Measurements from ENCODE around the gene GSTA1.
"Not testable (repeated sequence)": the region's sequence is repeated elsewhere in the genome, so short reads cannot be mapped to it uniquely, and the experiment has no call there.

The GSTA1 gene

DNA sequence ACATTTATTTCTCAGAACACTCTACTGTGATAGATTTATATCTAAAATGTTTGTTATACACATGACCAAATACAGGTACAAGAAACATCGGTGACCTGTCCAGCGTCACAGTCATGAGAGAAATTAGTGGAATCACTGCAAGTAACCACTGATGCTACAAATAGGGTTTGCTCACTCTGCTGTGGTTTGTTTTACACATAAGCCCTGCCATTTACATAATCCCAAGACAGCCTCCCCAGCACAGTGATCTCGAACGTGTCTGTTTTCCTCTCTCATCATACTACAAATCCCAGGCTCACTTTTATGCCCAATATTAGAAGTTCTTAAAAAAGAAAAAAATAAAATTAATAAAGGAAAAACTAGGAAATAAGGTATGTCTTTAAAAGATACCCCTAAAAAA is 6.2 kb upstream of the GSTA1 start:
- not testable (repeated sequence) for FAIRE-seq; DNase-seq (ENCODE audit: insufficient read length, low spot score)

DNA sequence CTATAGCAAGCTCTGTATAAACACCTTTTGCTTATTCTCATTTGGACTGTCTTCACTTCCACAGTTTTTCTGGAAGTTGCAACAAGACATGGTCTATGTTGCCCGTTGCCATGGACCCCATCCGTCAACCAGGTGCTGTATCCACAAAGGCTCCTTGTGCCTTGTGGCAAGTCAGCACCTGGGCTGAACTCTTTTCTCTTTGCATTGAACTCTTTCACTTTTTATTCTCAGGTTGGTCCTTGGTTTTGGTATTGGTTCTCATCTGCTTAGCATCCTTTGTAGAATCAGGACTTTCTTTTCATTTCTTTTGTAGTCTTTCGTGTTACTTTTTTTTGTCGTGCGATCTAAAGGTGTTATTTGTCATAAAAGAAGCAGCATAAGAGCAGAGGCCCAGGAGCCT is 5.0 kb upstream of the GSTA1 start:
- FAIRE-seq (no peak), DNase-seq (ENCODE audit: insufficient read length, low spot score) (no peak)

DNA sequence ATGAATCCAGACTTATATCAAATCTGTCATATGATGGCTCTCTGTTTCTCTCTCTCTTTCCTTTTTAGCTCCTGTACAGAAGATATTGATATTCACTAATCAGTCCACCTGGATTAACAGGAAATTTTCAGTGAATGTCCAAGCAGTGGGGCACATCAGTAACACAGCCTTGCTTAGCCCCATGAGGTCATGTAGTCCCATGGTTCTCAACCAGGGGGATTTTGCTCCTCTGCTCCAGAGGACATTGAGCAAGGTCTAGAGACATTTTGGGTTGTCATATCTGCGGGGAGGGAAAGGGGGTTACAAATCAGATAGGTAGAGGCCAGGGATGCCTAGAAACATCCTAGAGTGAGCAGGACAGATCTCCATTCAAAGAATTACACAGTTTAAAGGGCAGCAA is 810 bp downstream of the GSTA1 start:
- no peak for FAIRE-seq

DNA sequence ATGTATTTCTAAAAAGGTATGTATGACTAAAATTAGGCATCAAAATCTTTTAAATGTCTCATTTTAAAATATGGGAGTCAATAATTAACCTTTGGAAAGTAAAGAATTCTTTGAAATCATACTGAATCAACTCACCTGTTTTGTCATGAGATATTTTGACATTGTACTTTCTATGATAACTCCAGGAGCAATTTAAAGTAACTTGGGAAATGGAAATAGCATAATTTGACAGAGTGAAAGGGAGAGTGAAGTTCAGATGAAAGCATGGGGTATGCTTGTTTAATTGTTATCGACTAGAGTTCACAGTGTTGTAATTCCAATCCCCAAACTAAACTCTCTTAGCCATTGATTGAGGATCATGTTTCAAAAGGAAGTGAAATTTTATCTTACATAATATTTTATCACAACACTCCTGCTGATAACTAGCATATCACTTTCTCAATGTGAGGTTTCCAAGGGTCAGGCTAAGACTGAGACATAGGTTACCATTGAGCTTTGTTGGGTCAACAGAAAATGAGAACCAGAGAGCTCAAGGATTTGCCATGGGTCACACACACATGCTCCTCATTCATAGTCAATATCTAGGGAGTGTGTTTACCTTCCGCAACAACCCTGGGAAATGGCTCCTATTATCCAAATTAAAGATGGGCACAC is 2.3 kb downstream of the GSTA1 start:
- DNase-seq (ENCODE audit: insufficient read length, low spot score), result no peak
- no peak for FAIRE-seq

More for the DNA sequence above, 810 bp downstream of the GSTA1 start:
- DNase-seq (ENCODE audit: insufficient read length, low spot score), result no peak

DNA sequence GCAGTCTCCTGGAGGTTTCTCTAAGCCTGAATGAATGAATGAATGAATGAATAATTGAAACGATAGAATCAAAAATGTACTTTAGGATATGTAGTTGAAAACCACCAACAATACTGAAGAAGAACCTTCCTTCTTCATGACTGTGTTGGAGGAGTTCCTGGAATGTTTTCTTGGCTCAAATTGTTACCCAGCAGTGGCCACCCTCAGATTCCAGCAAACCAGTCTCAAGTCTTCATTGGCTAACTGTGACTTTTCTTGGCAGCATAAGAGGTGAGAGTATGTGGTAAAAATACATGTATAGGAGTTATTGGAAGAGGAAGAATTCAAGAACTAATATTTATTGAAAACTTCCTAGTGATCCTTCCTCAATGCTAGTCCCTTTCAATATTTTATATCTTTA is 4.3 kb downstream of the GSTA1 start:
- DNase-seq (ENCODE audit: insufficient read length, low spot score); FAIRE-seq: not testable (repeated sequence)

DNA sequence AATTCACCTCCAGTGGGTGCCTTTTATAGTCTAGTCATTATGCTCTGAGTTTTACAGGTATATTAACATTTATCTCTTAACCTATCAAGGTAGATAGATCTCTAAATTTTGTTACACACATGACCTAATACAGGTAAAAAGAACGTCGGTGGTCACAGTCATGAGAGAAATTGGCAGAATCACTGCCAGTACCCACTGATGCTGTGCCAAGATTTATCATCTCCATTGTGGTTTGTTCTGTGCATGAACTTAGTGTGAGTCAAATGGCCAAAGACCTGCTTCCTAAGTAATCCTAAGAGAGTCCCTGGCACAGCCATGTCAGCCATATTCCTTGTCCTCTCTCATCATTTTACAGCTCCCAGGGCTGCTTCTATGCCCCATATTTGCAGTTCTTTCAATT is 9.2 kb downstream of the GSTA1 start:
- DNase-seq (ENCODE audit: insufficient read length, low spot score); FAIRE-seq: not testable (repeated sequence)

DNA sequence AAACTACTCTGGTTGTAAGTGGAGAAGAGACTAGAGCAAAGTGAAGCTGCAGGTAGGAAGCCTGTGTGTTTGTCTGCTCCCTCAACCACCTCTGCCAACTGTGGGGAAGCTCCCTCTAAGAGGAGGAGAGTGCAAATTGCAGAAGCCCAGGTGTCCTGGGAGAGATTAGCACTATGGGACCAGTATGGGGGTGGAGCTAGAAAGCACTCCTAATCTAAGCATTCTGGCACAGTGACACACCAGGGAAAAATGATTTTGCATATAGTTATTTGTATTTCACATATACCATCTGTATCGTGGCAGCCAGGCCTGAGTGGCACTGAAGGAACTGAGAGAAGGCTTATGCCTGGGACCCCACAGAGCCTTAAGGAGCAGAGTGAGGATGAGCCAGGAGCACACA is 12.8 kb downstream of the GSTA1 start:
- no peak for FAIRE-seq
- DNase-seq (ENCODE audit: insufficient read length, low spot score), result no peak

DNA sequence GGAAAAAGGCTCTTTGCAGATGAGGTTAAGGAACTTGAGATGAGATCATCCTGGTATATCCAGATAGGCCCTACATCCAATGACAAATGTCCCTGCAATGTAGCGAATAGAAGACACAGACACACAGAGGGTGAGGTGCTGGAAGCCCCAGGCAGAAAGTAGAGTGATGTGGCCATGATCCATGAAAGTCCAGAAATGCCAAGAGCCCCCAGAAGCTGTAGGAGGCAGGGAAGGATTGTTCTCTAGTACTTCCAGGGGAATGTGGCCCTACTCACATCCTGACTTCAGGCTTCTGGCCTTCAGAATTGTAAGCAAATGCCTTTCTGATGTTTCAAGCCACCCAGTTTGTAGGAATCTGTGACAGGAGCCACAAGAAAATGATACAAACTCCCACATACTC is 14.0 kb downstream of the GSTA1 start:
- DNase-seq (ENCODE audit: insufficient read length, low spot score); FAIRE-seq: not testable (repeated sequence)

DNA sequence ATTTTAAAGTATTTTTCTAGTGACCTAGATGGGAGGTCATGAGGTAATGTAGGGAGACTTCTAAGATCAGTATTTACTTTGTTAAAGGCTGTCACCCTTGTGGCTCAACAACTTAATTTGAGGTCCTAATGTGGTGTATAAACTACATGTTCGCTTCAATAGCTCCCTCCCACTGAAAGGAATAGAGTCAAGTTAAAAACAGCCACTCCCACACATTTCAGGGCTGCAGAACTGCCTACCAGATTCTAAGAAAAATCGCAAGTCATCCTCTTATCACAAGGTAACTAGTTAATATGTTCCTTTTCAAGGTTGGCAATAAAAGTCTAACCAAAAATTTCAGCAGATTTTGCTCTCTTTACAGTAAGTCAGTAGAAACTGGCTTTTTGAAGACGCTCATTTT is 15.1 kb downstream of the GSTA1 start:
- FAIRE-seq, result no peak
- DNase-seq (ENCODE audit: insufficient read length, low spot score), result no peak

DNA sequence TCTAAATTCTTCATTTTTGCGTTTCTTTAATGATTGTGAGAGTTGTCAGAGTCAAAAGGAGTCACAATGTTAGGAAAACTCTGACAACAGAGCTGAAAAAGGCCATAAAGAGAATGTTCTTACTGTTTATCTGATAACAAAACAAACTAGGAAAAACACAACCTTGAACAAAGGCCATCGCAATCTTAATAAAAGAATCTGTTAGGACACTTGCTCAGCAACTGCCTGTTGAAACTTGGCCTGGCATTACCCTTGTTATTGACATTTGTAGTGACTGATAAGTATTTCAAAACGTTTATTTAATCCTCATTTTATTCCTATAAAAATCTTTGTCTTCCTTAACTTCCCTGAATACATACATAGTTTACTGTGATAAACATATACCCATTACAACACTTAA is 15.7 kb downstream of the GSTA1 start:
- FAIRE-seq (no peak), DNase-seq (ENCODE audit: insufficient read length, low spot score) (no peak)

DNA sequence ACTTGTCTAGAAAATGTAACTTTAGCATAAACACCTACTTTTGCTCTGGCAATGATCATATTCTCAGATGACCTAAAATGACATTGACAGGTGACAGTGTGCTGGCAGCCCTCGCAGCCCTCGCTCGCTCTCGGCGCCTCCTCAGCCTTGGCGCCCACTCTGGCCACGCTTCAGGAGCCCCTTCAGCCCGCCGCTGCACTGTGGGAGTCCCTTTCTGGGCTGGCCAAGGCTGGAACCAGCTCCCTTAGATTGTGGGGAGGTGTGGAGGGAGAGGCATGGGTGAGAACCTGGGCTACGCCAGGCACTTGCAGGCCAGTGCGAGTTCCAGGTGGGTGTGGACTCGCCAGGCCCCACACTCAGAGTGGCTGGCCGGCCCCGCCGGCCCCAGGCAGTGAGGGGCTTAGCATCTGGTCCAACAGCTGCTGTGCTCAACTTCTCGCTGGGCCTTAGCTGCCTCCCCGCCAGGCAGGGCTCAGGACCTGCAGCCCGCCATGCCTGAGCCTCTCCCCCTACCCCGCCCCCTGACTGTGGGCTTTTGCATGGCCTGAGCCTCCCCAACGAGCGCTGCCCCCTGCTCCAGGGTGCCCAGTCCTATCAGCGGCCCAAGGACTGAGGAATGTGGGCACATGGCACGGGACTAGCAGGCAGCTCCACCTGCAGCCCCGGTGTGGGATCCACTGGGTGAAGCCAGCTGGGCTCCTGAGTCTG is 17.2 kb downstream of the GSTA1 start:
- DNase-seq (ENCODE audit: insufficient read length, low spot score) (no peak), FAIRE-seq (no peak)

DNA sequence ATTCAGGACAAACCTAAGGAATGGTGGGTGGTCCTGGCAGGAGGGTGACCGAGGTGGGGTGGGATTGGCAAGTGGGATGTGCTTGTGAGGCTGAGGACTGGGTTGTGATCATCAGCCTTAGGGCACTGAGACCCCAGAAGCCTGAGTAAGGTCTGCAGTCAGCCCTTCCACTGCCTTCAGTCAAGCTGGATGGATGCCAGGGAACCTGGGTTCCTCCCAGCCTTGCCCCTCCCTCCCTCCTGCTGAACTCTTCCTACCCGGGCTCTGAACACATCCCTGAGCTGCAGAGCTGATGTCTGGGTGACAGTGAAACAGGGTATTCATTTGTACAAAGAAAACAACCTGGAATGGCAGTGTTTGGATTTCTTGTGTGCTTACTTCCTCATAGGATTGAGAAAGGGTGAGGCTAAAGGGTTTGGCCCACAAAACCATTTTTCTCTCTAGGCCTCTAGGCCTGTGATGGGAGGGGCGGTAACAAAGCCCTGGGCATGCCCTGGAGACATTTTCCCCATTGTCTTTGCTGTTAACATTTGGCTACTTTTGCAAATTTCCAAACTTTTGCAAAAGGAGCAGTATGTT is 20.8 kb downstream of the GSTA1 start:
- not testable (repeated sequence) for DNase-seq (ENCODE audit: insufficient read length, low spot score); FAIRE-seq

DNA sequence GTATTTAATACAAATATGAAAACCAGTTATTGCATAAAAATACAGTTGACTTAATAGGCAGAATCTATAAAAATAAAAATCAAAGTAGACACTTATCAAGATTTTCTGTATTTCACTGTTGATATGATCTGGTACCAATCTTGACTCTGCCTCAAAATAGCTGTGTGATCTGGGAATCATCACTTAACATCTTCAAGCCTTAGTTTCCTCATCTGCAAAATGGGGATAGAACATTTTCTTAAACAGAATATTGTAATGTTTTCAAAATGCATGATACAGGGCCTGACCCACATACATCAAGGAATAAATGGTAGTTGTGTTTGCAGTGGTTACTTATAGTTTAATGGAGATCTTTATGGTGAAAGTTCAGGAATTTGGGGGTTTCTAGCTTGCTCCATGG is 21.4 kb downstream of the GSTA1 start:
- not testable (repeated sequence) for FAIRE-seq

DNA sequence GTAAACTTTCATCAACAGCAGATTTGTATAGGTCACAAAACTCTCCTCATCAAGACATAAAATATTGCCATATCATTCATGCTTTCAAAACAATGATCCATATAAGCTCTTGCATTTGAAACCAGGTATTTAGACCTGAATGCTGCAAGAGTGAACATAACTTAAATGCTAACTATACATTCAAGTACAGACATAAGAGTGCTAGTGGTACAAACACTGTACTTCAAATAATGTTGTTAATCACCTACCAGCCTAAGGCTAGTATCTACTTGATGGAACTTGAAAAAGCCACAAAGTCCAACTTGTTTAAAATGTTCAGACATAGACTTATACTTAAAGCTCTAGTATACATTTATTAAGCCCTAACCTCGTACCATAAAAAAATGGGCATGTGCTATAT is 24.4 kb downstream of the GSTA1 start:
- FAIRE-seq (no peak), DNase-seq (ENCODE audit: insufficient read length, low spot score) (no peak)

More for the DNA sequence above, 21.4 kb downstream of the GSTA1 start:
- not testable (repeated sequence) for DNase-seq (ENCODE audit: insufficient read length, low spot score)

DNA sequence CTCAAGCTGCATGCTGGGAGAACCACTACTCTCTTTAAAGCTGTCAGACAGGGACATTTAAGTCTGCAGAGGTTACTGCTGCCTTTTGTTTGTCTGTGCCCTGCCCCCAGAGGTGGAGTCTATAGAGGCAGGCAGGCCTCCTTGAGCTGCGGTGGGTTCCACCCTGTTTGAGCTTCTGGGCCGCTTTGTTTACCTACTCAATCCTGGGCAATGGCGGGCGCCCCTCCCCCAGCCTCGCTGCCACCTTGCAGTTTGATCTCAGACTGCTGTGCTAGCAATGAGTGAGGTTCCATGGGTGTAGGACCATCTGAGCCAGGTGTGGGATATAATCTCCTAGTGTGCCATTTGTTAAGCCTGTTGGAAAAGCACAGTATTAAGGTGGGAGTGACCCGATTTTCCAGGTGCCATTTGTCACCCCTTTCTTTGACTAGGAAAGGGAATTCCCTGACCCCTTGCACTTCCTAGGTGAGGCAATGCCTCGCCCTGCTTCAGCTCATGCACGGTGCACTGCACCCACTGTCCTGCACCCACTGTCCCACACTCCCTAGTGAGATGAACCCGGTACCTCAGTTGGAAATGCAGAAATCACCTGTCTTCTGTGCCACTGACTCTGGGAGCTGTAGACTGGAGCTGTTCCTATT is 26.8 kb downstream of the GSTA1 start:
- not testable (repeated sequence) for DNase-seq (ENCODE audit: insufficient read length, low spot score); FAIRE-seq

DNA sequence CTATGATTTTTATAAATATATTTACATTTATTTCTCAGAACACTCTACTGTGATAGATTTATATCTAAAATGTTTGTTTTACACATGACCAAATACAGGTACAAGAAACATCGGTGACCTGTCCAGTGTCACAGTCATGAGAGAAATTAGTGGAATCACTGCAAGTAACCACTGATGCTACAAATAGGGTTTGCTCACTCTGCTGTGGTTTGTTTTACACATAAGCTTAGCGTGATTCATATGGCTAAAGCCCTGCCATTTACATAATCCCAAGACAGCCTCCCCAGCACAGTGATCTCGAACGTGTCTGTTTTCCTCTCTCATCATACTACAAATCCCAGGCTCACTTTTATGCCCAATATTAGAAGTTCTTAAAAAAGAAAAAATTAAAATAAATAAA is 34.2 kb downstream of the GSTA1 start:
- FAIRE-seq; DNase-seq (ENCODE audit: insufficient read length, low spot score): not testable (repeated sequence)

DNA sequence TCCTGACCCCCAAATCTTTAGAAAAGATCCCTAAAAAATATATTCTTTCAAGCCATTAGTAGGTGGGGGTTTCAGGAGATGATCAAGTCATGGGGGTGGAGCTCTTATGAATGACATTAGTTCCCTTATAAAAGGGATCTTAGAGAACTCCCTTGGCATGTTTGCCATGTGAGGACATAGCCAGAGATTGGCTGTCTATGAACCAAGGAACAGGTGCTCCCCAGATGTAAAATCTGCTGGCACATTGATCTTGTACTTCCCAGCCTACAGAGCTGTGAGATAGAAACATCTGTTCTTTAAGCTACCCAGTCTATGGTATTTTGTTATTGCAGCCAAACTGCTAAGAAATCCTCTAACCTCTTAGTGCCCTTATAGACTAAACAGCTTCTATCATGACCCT is 36.0 kb downstream of the GSTA1 start:
- not testable (repeated sequence) for FAIRE-seq; DNase-seq (ENCODE audit: insufficient read length, low spot score)

DNA sequence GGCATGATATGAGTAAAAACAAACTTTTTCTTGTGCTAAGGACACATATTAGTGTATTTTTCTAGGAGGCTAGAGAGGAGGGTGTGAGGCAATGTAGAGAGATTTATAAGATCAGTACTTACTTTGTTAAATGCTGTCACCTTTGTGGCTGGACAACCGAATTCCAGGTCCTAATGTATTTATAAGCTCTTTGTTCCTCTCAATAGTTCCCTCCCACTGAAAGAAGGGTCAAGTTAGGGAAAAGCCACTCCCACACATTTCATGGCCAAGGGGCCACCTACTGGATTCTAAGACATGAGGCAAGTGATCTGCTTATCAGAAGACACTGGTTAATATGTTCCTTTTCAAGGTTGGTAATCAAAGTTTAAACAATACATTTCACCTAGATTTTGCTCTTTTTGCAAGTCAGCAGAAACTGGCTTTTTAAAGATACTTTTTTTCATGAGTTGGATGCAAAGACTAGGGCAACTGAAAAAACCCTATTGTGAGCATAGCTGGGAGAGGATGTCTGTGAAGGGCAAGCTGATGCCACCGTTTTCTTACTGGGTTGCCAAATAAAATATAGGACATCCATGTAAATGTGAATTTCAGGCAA is 40.2 kb downstream of the GSTA1 start, which contains the start of gene GSTA2:
Gene GSTA2 (minus strand): TSS at position 154 of the 595 bp plus-strand sequence. CDS start 5,528 bp downstream, outside the sequence.
- DNase-seq (ENCODE audit: insufficient read length, low spot score); FAIRE-seq: not testable (repeated sequence)

DNA sequence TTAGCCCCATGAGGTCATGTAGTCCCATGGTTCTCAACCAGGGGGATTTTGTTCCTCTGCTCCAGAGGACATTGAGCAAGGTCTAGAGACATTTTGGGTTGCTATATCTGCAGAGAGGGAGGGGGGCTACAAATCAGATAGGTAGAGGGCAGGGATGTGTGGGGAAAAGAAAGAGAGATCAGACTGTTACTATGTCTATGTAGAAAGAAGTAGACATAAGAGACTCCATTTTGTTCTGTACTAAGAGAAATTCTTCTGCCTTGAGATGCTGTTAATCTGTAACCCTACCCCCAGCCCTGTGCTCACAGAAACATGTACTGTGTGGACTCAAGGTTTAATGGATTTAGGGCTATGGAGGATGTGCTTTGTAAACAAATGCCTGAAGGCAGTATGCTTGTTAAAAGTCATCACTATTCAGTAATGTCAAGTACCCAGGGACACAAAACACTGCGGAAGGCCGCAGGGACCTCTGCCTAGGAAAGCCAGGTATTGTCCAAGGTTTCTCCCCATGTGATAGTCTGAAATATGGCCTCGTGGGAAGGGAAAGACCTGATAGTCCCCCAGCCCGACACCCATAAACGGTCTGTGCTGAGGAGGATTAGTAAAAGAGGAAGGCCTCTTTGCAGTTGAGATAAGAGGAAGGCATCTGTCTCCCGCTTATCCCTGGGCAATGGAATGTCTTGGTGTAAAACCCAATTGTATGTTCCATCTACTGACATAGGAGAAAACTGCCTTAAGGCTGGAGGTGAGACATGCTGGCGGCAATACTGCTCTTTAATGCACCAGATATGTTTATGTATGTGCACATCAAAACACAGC is 41.7 kb downstream of the GSTA1 start:
- DNase-seq (ENCODE audit: insufficient read length, low spot score); FAIRE-seq: not testable (repeated sequence)
